HUDEP-2 (cell line): ENCODE measurements around the gene ATRN.
"Not testable (repeated sequence)": the region's sequence is repeated elsewhere in the genome, so short reads cannot be mapped to it uniquely, and the experiment has no call there.

Experiments
- DNase-seq, 76 experiments: peaks; one replicate each; lab custom pipeline; 2025; ENCODE audit not compliant: unreplicated experiment in 76 of 76; lab: John Stamatoyannopoulos, UW

The ATRN gene

DNA sequence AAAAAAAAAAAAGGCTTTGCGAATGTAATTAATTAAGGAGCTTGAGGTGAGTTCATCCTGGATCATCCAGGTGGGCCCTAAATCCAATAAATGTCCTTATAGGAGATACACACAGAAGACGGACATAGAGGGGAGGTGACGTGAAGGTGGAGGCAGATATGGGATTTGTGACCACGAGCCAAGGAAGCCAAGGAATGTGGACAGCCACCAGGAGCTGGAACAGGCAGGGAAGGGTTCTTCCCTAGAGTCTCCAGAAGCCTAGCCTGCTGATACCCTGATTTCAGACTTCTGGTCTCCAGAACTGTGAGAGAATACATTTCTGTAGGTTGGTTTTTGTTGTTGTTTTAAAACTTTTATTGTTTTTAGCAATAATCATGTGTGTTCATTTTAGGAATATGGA is 6.7 kb upstream of the ATRN start:
- DNase-seq, result no peak

DNA sequence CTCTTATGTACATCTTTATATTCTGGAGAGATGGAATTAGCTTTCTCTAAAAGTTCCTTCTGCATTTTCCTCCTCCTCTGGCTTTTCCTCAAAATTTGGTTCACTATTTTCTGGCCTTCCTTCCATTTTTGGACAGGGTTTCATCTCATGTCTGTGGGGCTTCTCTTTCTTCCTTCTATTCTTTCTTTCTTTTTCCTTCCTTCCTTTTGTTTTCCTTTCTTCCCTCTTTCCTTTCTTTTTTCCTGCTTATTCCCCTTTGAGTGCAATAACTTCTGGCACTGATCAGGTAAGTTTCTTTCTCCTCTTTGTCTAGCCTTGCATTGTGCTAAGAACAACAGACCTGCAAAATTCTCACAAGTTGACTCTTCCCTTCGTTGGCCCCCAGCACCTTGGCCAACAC is 5.5 kb upstream of the ATRN start:
- no peak for DNase-seq

DNA sequence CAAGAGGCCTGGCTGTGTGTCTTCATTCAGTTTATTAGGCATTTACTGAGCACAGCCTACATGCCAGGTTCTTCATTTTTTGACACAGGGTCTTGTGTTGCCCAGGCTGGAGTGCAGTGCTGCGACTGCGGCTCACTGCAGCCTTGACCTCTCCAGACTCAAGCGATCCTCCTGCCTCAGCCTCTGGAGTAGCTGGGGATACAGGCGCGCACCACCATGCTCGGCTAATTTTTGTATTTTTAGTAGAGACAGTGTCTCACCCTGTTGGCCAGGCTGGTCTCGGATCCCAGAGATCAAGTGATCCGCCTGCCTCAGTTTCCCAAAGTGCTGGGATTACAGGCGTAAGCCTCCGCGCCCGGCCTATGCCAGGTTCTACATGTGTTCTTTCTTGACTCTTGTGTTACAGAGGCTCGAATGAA is 601 bp upstream of the ATRN start:
- DNase-seq, result no peak

DNA sequence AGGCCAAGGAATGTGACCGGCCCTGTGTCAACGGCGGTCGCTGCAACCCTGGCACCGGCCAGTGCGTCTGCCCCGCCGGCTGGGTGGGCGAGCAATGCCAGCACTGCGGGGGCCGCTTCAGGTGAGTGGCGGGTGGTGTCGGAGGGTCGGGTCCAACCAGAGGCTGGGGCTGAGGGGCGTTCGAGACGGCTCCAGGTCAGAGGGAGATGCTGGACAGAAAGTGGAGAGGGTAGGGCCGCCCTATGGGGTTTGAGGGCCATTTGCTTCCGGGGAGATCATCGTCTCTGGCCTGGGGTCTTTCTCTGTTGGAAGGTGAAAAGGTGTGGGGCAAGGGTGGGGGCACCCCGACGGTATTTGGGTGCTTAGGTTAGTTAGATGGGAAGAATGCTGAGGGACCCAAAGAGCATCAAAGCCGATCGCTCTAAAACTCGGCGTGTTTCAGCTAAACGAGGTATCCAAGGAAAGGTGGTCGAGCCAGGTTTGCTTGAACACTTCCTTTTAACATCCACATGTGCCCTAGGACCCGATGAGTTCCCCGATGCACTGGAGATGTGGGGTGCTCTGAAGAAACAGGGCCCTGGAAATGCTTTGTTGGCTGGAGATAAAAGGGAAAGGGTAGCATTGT is 691 bp downstream of the ATRN start:
- DNase-seq, result peak in 1 of 76 experiments; percentile 40

DNA sequence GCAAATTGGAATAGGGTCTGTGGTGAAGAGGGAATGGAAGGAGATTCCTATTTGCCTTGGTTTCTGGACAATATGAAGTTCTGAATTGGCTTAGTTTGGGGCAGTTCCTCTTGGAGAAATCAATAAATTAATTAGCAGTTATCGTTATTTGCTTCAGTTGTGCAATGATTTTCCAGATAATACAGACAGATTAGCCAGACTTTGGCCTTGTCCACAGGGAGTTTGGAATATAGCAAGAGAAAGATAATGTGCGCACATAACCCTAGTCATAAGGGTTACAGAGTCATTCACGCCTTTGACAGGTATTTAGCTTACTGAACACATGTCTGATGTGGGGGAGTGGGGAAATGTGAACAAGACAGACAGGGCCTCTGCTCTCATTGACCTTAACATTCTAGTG is 1.3 kb downstream of the ATRN start:
- DNase-seq, result peak in 1 of 76 experiments; percentile 3

DNA sequence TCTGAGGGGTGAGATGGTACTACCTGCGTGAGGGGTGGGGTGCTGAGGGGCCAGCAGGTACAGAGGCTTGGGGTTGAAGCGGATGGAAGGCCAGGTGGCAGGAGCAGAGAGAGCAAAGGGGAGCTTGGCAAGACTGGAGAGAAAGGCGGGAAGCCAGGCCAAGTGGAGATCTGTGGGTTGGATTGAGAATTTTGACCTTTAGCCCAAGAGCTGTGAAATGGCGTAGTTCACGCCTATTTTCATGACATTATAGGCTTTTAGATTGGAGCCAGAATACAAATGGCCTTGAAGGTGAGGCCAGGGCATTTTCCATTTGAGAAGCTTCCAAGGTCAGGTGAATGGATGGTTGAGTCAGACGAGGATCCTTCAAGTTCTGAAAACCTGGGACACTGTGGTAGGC is 2.5 kb downstream of the ATRN start:
- no peak for DNase-seq

DNA sequence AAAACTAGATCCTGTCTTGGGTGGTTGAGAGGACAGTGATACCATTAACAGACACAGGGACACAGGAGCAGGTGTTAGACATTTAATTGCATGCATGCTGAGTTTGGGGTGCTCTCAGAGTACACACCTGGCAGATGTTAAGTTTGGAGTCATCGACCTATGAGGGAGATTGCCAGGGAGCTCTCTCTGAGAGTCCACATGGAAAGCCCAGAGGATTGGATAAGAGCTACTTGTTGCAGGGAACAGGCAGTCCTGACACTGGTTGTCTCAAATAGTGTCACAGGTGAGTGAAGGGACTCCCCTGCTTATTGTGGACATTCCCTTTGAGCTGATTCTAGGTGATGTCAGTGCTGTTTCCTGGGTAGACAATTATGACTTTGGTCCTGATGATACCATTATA is 3.1 kb downstream of the ATRN start:
- no peak for DNase-seq

DNA sequence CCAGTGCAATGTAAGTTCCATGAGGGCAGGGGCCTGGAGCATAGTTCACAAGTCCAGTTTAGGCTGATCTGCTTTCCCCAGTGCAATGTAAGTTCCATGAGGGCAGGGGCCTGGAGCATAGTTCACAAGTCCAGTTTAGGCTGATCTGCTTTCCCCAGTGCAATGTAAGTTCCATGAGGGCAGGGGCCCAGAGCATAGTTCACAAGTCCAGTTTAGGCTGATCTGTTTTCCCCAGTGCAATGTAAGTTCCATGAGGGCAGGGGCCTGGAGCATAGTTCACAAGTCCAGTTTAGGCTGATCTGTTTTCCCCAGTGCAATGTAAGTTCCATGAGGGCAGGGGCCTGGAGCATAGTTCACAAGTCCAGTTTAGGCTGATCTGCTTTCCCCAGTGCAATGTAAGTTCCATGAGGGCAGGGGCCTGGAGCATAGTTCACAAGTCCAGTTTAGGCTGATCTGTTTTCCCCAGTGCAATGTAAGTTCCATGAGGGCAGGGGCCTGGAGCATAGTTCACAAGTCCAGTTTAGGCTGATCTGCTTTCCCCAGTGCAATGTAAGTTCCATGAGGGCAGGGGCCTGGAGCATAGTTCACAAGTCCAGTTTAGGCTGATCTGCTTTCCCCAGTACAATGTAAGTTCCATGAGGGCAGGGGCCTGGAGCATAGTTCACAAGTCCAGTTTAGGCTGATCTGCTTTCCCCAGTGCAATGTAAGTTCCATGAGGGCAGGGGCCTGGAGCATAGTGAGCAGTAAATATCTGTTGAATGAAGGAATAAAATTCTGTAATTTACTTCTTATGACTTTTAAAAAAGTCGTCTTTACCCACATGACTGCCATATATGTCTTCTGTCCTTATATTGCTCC is 6.4 kb downstream of the ATRN start:
- DNase-seq, result not testable (repeated sequence)

DNA sequence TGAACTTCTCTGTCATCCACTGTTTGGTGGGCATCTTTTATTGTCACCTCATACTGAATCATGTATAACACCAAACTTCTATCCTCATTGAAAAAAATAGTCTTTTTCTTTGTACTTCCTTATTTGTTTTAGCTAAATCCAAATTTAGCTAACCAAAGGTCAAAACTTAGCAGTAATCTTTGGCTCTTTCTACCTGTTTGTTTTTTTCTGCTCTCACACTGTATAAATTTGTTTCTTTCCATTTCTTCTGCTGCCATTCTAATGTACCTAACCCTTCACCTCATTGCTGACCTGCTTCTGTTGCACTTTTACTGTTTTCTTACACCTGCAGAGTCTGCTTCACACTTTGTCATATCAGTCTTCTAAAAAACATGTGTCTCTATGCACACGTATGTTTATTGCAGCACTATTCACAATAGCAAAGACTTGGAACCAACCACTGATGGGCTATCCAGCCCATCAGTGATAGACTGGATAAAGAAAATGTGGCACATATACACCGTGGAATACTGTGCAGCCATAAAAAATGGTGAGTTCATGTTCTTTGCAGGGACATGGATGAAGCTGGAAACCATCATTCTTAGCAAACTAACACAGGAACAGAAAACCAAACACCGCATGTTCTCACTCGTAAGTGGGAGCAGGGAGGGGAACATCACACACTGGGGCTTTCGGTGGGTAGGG is 7.2 kb downstream of the ATRN start:
- no peak for DNase-seq

DNA sequence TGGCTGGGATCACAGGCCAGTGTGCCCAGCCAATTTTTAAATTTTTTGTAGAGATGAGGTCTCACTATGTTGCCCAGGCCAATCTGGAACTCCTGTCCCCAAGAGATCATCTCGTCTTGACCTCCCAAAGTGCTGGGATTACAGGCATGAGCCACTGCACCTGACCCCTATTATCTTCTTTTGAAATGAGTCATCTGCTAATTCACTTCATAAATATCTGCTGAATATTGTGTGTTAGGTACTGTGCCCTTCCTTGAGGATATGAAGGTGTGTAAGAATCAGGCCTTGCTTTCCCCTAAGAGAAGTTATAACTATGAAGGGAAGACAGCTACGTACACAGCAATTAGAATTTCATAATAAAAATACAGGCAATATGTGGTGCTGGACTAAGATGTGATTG is 8.2 kb downstream of the ATRN start:
- DNase-seq, result no peak

DNA sequence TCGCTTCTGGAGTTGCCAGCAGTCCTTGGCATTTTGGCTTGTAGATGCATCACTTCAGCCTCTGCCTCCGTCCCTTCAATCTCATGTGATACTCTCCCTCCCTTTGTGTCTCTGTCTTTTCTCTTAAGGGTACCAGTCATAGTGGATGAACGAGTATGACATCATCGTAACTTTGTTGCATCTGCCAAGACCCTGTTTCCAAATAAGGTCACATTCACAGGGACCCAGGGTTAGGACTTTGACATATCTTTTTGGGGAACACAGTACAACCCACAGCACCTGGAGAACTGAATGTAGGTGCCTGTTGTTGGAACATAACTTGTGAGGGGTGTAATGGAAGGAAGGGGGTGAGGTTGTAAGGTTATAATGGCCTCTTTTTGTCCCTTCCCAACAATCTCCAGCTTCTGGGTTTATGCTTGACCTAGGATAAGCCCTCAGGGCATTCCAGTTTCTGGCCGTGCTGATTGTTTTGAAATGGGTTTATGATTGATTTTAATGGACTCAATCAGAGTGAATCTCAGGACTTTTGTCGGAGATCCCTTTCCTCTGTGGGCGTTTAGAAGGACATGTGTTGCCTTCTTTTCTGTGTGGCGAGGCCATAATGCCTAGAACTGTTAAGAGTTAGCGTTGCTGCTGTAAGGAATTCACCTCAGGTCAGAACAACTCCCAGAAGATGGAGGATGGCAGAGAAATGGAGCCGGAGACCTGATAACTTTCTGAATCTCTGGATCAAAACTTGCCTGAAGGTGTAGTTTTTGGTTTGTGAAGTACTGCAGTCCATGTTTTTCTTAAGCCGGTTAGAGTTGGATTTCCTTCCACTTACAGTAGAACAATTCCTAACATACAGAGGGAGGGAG is 9.2 kb downstream of the ATRN start:
- no peak for DNase-seq

DNA sequence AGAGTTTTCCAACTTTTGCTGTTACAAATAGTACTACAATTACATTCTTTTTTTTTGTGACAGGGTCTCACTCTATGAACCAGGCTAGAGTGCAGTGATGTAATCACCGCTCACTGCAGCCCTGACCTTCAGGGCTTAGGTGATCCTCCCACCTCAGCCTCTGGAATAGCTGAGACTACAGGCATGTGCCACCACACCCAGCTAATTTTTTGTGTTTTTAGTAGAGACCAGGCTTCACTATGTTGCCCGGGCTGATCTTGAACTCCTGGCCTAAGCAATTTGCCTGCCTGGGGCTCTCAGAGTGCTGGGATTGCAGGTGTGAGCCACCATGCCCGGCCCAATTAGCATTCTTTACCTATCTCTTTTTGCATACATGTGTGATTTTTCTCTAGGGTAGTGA is 12.5 kb downstream of the ATRN start:
- no peak for DNase-seq

DNA sequence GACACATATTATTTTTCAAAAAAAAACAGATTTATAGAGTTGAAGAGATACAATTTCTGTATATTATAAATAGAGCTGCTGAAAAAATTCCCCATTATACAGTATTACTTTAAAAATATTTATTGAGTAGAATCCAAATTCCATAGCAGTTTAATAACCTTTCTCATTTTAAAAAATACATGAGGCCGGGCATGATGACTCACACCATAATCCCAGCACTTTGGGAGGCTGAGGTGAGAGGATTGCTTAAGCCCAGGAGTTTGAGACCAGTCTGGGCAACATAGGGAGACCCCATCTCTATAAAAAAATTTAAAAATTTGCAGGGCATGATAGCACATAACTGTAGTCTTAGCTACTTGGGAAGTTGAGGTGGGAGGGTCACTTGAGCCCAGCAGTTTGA is 13.0 kb downstream of the ATRN start:
- no peak for DNase-seq

DNA sequence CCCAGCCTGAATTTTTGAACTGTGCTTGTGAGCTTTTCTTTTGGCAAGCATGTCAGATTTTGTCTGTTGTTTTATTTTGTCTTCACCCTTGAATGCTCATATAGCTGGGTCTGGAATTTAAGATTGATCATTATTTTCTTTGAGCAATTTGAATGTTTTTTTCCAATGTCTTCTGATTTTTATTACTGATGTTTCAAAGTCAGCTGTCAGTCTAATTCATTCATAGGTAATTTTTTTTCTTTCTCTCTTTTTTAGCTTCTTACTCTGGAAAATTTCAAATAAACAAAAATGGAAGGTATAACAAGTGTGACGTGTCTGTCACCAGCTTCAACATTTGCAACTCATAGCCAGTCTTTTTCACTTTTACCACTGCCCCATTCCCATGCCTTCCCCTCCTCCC is 15.1 kb downstream of the ATRN start:
- no peak for DNase-seq

DNA sequence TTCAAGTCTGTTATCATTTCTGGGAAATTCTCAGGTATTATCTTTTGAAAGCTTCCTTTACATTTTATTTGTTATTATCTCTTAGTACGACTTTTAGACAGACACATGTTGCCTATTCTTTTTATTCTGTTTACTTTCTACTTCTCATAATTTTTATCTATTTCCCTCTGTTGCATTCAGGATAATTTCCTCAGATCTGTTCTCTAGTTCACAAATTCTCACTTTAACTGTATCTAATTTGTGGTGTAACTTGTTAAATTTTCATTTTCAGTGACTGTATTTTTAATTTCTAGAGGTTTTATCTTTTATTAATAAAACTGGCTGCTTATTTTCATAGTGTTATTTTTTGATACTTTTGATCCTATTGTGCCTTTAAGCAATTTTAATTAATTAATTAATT is 16.0 kb downstream of the ATRN start:
- DNase-seq, result no peak

DNA sequence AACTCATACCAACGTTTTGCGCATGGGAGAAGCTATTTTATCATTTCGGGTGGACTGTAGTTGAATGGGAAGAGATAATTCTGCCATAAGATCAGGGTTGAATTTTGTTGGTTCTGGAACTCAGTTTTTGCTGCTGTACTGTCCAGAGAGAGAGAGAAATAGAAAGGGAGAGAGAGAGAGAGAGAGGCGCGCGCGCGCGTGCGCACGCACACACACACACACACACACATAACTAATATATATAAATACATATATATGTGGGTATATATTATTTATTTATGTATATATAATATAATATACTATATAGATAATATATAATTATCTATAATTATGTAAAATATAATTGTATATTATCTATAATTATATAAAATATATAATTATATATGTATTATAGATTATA is 21.9 kb downstream of the ATRN start:
- no peak for DNase-seq

DNA sequence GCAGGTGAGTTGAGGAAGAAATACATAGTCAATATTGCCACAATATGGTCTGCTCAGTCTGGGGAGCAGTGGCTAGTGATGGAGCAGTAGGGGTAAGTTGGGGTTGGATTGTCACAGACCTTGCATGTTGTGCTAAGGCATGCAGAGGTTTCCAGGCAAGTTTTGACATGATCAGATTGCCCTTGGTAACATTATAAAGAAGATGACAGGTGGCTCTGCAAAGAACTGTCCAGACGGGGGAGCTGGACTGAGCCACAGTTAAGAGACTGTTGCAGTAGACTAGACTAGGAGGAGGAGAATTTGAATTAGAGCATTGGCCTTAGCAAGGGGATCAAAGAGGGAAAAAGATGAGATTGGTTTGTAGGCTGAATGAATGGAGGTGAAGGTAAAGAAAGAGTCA is 23.4 kb downstream of the ATRN start:
- no peak for DNase-seq

DNA sequence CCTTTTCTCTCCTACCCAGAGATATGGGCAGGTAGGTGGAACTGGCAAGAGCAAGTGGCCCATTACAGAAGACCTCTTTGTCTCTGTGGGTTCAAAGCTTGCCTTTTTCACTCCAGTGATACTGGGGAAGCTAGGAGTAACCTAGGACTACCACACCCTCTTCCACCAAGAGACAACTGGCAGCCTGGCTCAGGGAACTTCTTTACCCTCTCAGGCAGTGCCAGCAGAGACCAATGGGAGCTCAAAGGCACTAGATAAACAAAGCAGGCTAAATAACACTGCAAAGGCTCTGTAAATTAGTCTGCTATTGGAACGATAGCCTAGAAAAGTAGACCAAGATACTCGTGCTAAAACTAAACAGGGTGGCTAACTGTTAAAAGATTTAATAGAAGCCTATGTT is 32.1 kb downstream of the ATRN start:
- no peak for DNase-seq

DNA sequence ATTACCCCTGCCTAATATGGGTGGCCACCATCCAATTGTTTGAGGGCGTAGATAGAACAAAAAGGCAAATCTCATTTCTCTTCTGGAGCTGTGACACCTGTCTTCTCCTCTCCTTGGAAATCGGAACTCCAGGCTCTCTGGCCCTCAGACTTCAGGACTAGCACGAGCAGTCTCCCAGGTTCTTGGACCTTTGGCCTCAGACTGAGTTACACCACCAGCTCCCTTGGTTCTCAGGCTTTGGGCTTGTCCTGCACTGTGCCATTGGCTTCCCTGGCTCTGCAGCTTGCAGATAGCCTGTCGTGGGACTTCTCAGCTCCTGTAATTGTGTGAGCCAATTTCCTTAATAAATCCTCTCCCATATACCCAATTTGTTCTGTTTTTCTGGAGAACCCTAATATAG is 34.3 kb downstream of the ATRN start:
- DNase-seq, result no peak

DNA sequence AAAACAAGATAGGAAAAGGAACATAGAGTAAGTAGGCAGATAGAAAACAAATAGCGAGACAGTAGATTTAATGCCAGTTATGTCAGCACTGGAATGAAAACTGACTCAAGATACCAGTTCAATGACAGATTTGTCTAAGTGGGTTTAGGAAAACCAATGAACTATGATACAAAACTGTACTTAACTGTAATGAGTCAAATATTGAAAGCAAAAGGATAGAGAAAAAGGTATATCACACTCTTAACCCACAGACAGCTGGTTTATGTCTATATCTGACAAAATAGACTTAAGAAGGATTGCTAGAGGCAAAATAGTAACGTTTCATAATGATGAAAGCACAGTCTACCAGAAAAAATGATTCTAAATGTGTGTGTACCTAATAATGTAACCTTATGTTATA is 38.2 kb downstream of the ATRN start:
- no peak for DNase-seq

DNA sequence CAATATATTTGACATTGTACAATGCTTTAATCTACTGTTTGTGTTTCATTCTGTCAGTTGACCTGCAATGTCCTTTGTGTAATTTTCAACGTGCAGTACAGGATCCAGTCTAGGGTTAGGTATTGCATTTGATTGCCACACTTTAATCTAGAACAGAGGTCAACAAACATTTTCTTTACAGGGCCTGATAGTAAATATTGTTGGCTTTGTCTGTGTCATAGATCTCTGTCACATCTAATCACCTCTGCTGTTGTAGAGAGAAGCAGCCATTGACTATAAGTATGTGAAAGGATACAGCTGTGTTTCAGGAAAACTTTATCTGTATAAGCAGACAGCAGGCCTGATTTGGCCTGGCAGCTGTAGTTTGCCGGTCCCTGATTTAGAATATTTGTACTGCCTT is 39.3 kb downstream of the ATRN start:
- no peak for DNase-seq
